CMK (cell line): Measurements from ENCODE around the gene MEIOSIN.
"Not testable (repeated sequence)": the region's sequence is repeated elsewhere in the genome, so short reads cannot be mapped to it uniquely, and the experiment has no call there.

Source experiments
- DNase-seq: peaks from one replicate; pipeline ENCODE4 v3.0.0-alpha.2; 2010; ENCODE audit warnings: low read depth

The MEIOSIN gene

GRCh38 chr19:45780146-45780447 lies 46.9 kb downstream of the MEIOSIN start:
- no peak for DNase-seq

- DNase-seq = no peak
These were observed 47.4 kb downstream of the MEIOSIN start for GRCh38 chr19:45780448-45781213.

GRCh38 chr19:45781214-45782161 lies 48.2 kb downstream of the MEIOSIN start:
- no peak for DNase-seq

GRCh38 chr19:45782162-45782691 lies 49.0 kb downstream of the MEIOSIN start, which contains the start of gene DMPK:
TSS of gene DMPK (minus strand) at chr19:45782490. CDS start at chr19:45782352, 138 bp downstream.
- no peak for DNase-seq

GRCh38 chr19:45782820-45783785 lies 49.9 kb downstream of the MEIOSIN start:
- no peak for DNase-seq

GRCh38 chr19:45784096-45784495 lies 50.9 kb downstream of the MEIOSIN start:
- DNase-seq = no peak

- DNase-seq = no peak
These were observed 51.9 kb downstream of the MEIOSIN start for GRCh38 chr19:45785097-45785496.

GRCh38 chr19:45785781-45786532 lies 52.7 kb downstream of the MEIOSIN start:
- DNase-seq = no peak

GRCh38 chr19:45786533-45786894 lies 53.3 kb downstream of the MEIOSIN start:
- no peak for DNase-seq

GRCh38 chr19:45789035-45789786 lies 56.0 kb downstream of the MEIOSIN start:
- no peak for DNase-seq

- peak; percentile 79 for DNase-seq
These were observed 57.7 kb downstream of the MEIOSIN start for GRCh38 chr19:45790942-45791341.

GRCh38 chr19:45791744-45792469 lies 58.7 kb downstream of the MEIOSIN start:
- DNase-seq = no peak

GRCh38 chr19:45792470-45793177 lies 59.4 kb downstream of the MEIOSIN start, which contains the start of gene DMWD:
TSS of gene DMWD (minus strand) at chr19:45792845. CDS start at chr19:45792756, 89 bp downstream.
- DNase-seq = peak; percentile 97

- no peak for DNase-seq
These were observed 59.9 kb downstream of the MEIOSIN start for GRCh38 chr19:45793178-45793564.

- no peak for DNase-seq
These were observed 60.6 kb downstream of the MEIOSIN start for GRCh38 chr19:45793876-45794275.

GRCh38 chr19:45794627-45795026 lies 61.4 kb downstream of the MEIOSIN start:
- DNase-seq = no peak

- no peak for DNase-seq
These were observed 65.8 kb downstream of the MEIOSIN start for GRCh38 chr19:45798995-45799517.

GRCh38 chr19:45799541-45799940 lies 66.3 kb downstream of the MEIOSIN start:
- not testable (repeated sequence) for DNase-seq
